GM12878 (cell line): ENCODE data around the gene TTC29. TPM values are rescaled to one million over a fixed set of nuclear protein-coding genes. Genes with fewer than 3 reads are reported as not detected.

Experiments used
- ATAC-seq: fragments of 200-7000 bp; cut with Tn5 transposase; 3 replicates; pipeline ENCODE4 v1.9.1; 2020; ENCODE audit warnings: mild to moderate bottlenecking, moderate library complexity
- BruUV-seq: library from RNA; stranded (reverse); fragments of 400-500 nt; replicated peaks from 2 replicates; lab custom pipeline; 2021; lab: Mats Ljungman, UMichigan
- CTCF ChIA-PET: fragments of 300-600 bp; sonication (Branson Sonifier 250); formaldehyde crosslinking; extraction: SDS; loops from one replicate; lab custom pipeline; 2021; ENCODE audit warnings: inconsistent platforms; lab: Yijun Ruan, JAX
- POLR2A ChIA-PET: fragments of 350-600 bp; formaldehyde crosslinking; extraction: SDS; loops from one replicate; lab custom pipeline; 2021; ENCODE audit warnings: inconsistent platforms; lab: Charles Lee
- RAD21 ChIA-PET: fragments of 300-600 bp; sonication (Branson Sonifier 250); formaldehyde crosslinking; loops from one replicate; lab custom pipeline; 2023; ENCODE audit warnings: antibody characterized with exemption; ENCODE audit not compliant: unreplicated experiment; lab: Charles Lee
- SMC1A ChIA-PET: fragments of 300-600 bp; sonication (Branson Sonifier 250); formaldehyde crosslinking; loops from one replicate; lab custom pipeline; 2023; ENCODE audit not compliant: unreplicated experiment, uncharacterized antibody; lab: Charles Lee
- DNase-seq: peaks from one replicate; pipeline ENCODE4 v3.0.0-alpha.2; 2011; ENCODE audit warnings: low read depth, low spot score
- FAIRE-seq: peaks from 3 replicates; lab custom pipeline; 2011; peaks lifted over from hg19 to GRCh38; lab: Jason Lieb, UNC
- H2AFZ ChIP-seq: 2 replicates; pipeline ENCODE4 v1.6.0; 2011; ENCODE audit warnings: low read depth, low read length, control low read depth; ENCODE audit not compliant: control insufficient read depth
- H3K27ac ChIP-seq: 2 replicates; pipeline ENCODE4 v1.5.1; 2011; ENCODE audit warnings: control low read depth; ENCODE audit not compliant: control insufficient read depth, insufficient read depth
- H3K27me3 ChIP-seq, 2 experiments: replicated peaks in 1 of 2; 2 replicates each; pipeline versions ENCODE4 v1.6.0 to v1.6.1; 2011; ENCODE audit warnings: low read length in 1 of 2; ENCODE audit not compliant: control insufficient read depth in 2 of 2, insufficient read depth in 2 of 2
- H3K36me3 ChIP-seq, 2 experiments: 2 replicates each; pipeline ENCODE4 v1.5.1; 2011; ENCODE audit warnings: low read length in 1 of 2; ENCODE audit not compliant: control insufficient read depth in 2 of 2, insufficient read depth in 2 of 2
- H3K4me1 ChIP-seq: 2 replicates; pipeline ENCODE4 v1.6.1; 2011; ENCODE audit warnings: mild to moderate bottlenecking, low read length, moderate library complexity, mixed read lengths; ENCODE audit not compliant: control insufficient read depth, insufficient read depth
- H3K4me2 ChIP-seq: 2 replicates; pipeline ENCODE4 v1.6.0; 2011; ENCODE audit warnings: control low read depth; ENCODE audit not compliant: control insufficient read depth, insufficient read depth
- H3K4me3 ChIP-seq: fragments of 200-600 bp; sonication (generic); 2 replicates; pipeline ENCODE4 v1.5.1; 2016
- H3K79me2 ChIP-seq: 2 replicates; pipeline ENCODE4 v1.6.0; 2011; ENCODE audit warnings: low read length; ENCODE audit not compliant: control insufficient read depth, insufficient read depth
- H3K9ac ChIP-seq: 2 replicates; pipeline ENCODE4 v1.8.0; 2011; ENCODE audit warnings: low read length, control low read depth, mixed read lengths; ENCODE audit not compliant: control insufficient read depth, insufficient read depth
- H3K9me3 ChIP-seq: replicated peaks from 3 replicates; pipeline ENCODE4 v1.5.1; 2011; ENCODE audit warnings: mild to moderate bottlenecking, low read length; ENCODE audit not compliant: control insufficient read depth, insufficient read depth
- H4K20me1 ChIP-seq: 2 replicates; pipeline ENCODE4 v1.6.0; 2011; ENCODE audit not compliant: control insufficient read depth, insufficient read depth
- CBX5 ChIP-seq: sonication (generic); IDR thresholded peaks from 2 replicates; pipeline ENCODE4 v1.6.1; 2016; ENCODE audit warnings: low read depth, moderate library complexity, mild to moderate bottlenecking, inconsistent platforms
- CHD1 ChIP-seq: IDR thresholded peaks from 2 replicates; pipeline ENCODE4 v1.6.1; 2012; ENCODE audit warnings: low read depth, low read length, improper control_type of control experiment
- IRF3 ChIP-seq: fragments of 450-650 bp; IDR thresholded peaks from 2 replicates; pipeline ENCODE4 v1.6.1; 2014; ENCODE audit warnings: mild to moderate bottlenecking
- JUND ChIP-seq: IDR thresholded peaks from 2 replicates; pipeline ENCODE4 v1.6.1; 2012; ENCODE audit warnings: low read depth, mild to moderate bottlenecking, low read length, improper control_type of control experiment, moderate library complexity
- MAX ChIP-seq: IDR thresholded peaks from 2 replicates; pipeline ENCODE4 v1.6.1; 2012; ENCODE audit warnings: low read depth, low read length, improper control_type of control experiment
- NRF1 ChIP-seq: conservative IDR thresholded peaks from 2 replicates; pipeline ENCODE4 v1.6.1; 2011; ENCODE audit warnings: mild to moderate bottlenecking, low read depth, low read length, improper control_type of control experiment
- SIN3A ChIP-seq: IDR thresholded peaks from 2 replicates; pipeline ENCODE4 v1.6.1; 2012; ENCODE audit warnings: low read depth, low read length, improper control_type of control experiment
- TCF12 ChIP-seq: IDR thresholded peaks from 2 replicates; pipeline ENCODE4 v1.6.1; 2011; ENCODE audit warnings: low read depth, mild to moderate bottlenecking, low read length
- ZNF24 ChIP-seq: fragments of 450-650 bp; IDR thresholded peaks from 2 replicates; pipeline ENCODE4 v1.6.1; 2017; ENCODE audit warnings: antibody characterized with exemption, mild to moderate bottlenecking
- ZNF622 ChIP-seq: fragments of 450-650 bp; IDR thresholded peaks from 2 replicates; pipeline ENCODE4 v1.6.1; 2017; ENCODE audit warnings: mild to moderate bottlenecking, inconsistent platforms
- WGBS: methylation state at CpG from one replicate; pipeline ENCODE4 v1.1.6; 2016; ENCODE audit warnings: low lambda C conversion rate; ENCODE audit not compliant: insufficient replicate concordance, insufficient coverage; ENCODE audit errors: missing lambda C conversion rate; 5-methylcytosine and 5-hydroxymethylcytosine counted together
- in situ Hi-C: fragments of 300-500 bp; cut with MboI; formaldehyde crosslinking; loops from 9 replicates; pipeline ENCODE4 v1.14.3; 2018; ENCODE audit warnings: mixed read lengths
- intact Hi-C: fragments of 100-400 bp; cut with micrococcal nuclease; formaldehyde crosslinking; loops from one replicate; pipeline ENCODE4 v1.14.2; 2022; ENCODE audit not compliant: unreplicated experiment
- polyA plus RNA-seq, 11 experiments: library from polyadenylated mRNA; depleted of rRNA in 4 of 11; unstranded in 6 of 11; stranded (reverse) in 5 of 11; fragments of >200 nt; fragmentation: Nextera tagmentation in 4 of 11; fragmentation: Illumina TruSeq in 1 of 11; extraction: Ambion mirVana in 4 of 11; extraction: Trizol in 1 of 11; gene quantifications; 1 replicate in 1 of 11; 2 replicates in 10 of 11; pipeline versions ENCODE4 v1.2.1 to v1.2.3, GENCODE V29; 2011 to 2016; ENCODE audit warnings: inconsistent platforms in 2 of 11, missing spikeins in 2 of 11, low read depth in 1 of 11
- total RNA-seq, 4 experiments: library from RNA; depleted of rRNA in 3 of 4; stranded (reverse); fragments of >200 nt in 3 of 4; fragmentation: Illumina TruSeq in 1 of 4; extraction: Trizol in 1 of 4; gene quantifications; 2 replicates each; pipeline versions ENCODE4 v1.2.1 to v1.2.3, GENCODE V29; 2013 to 2021
- TF ChIP-seq, protein P1 (sequence below): IDR thresholded peaks from 2 replicates; pipeline ENCODE4 v1.6.1; 2011; ENCODE audit warnings: borderline replicate concordance, low read depth, mild to moderate bottlenecking, moderate library complexity, low read length; ENCODE audit not compliant: insufficient read depth, poor library complexity, severe bottlenecking
- TF ChIP-seq, protein P2 (sequence below), 3 experiments: IDR thresholded peaks in 2 of 3; conservative IDR thresholded peaks in 1 of 3; 2 replicates each; pipeline ENCODE4 v1.5.1; 2011; ENCODE audit warnings: low read depth in 3 of 3, low read length in 3 of 3, mild to moderate bottlenecking in 3 of 3, control low read depth in 2 of 3, moderate library complexity in 2 of 3, inconsistent platforms in 1 of 3, mixed read lengths in 1 of 3; ENCODE audit not compliant: control insufficient read depth in 2 of 3, insufficient read depth in 1 of 3; ENCODE audit errors: extremely low read depth in 1 of 3
- TF ChIP-seq, protein P3 (sequence below): fragments of 450-650 bp; IDR thresholded peaks from 2 replicates; pipeline ENCODE4 v1.6.1; 2017; ENCODE audit warnings: mild to moderate bottlenecking, moderate library complexity
- TF ChIP-seq, protein P4 (sequence below): fragments of 450-650 bp; IDR thresholded peaks from 2 replicates; pipeline ENCODE4 v1.6.1; 2016; ENCODE audit warnings: mild to moderate bottlenecking

The TTC29 gene
- total and polyA plus RNA-seq, 10 of the 15 experiments (the other 5 are each of a cell fraction or from before 2014, with no cell fraction given): not detected

GRCh38 chr4:146915132-146915531 is 30.5 kb downstream of the TTC29 start:
- Histone ChIP-seq H3K9ac (no peak overlapping the region), H2AFZ (no peak overlapping the region), H3K4me3 (no peak overlapping the region), H3K9me3 (no peaks in the 10 kb centered on the region), H3K4me1 (no peaks in the 10 kb centered on the region), H3K36me3 (no peaks in the 10 kb centered on the region), H4K20me1 (no peaks in the 10 kb centered on the region), H3K27me3 (no peaks in the 10 kb centered on the region; a peak in 1 of 4 replicates), H3K27ac (no peak overlapping the region), H3K4me2 (no peak overlapping the region), H3K79me2 (no peaks in the 10 kb centered on the region)
- in situ Hi-C loops (loop anchor here (25.0 kb wide), 1 partner anchor 953 kb away; no protein-coding TSS in a partner anchor), intact Hi-C loops (loop anchor here (5.0 to 10.0 kb wide), 4 partner anchors 182 to 1298 kb away; partner anchors contain the start of gene MMAA)
- ChIA-PET SMC1A (interaction anchor here (0.8 to 3.4 kb wide), 4 partner anchors 22 to 640 kb away, joined by 3 to 25 read pairs (median 8); no protein-coding TSS in a partner anchor), CTCF (interaction anchor here (0.6 to 2.4 kb wide), 6 partner anchors 425 to 821 kb away, joined by 3 to 18 read pairs (median 7); no protein-coding TSS in a partner anchor), POLR2A (no interaction called here), RAD21 (interaction anchor here (1.0 kb wide), 1 partner anchor 572 kb away, joined by 4 read pairs; no protein-coding TSS in a partner anchor)
- no TSS peak for BruUV-seq
- FAIRE-seq (no peak), DNase-seq (no peak), ATAC-seq (no peak)
- 72% methylated on average over 1 of the region's 1 CpG for WGBS
- TF ChIP-seq JUND (no peak), TCF12 (no peak), IRF3 (no peak), MAX (no peak), CHD1 (no peak), NRF1 (no peak), CBX5 (no peak), SIN3A (no peak), ZNF24 (no peak), ZNF622 (no peak)
- TF ChIP-seq, protein P1, sequence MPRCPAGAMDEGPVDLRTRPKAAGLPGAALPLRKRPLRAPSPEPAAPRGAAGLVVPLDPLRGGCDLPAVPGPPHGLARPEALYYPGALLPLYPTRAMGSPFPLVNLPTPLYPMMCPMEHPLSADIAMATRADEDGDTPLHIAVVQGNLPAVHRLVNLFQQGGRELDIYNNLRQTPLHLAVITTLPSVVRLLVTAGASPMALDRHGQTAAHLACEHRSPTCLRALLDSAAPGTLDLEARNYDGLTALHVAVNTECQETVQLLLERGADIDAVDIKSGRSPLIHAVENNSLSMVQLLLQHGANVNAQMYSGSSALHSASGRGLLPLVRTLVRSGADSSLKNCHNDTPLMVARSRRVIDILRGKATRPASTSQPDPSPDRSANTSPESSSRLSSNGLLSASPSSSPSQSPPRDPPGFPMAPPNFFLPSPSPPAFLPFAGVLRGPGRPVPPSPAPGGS: no peak
- TF ChIP-seq, protein P2, sequence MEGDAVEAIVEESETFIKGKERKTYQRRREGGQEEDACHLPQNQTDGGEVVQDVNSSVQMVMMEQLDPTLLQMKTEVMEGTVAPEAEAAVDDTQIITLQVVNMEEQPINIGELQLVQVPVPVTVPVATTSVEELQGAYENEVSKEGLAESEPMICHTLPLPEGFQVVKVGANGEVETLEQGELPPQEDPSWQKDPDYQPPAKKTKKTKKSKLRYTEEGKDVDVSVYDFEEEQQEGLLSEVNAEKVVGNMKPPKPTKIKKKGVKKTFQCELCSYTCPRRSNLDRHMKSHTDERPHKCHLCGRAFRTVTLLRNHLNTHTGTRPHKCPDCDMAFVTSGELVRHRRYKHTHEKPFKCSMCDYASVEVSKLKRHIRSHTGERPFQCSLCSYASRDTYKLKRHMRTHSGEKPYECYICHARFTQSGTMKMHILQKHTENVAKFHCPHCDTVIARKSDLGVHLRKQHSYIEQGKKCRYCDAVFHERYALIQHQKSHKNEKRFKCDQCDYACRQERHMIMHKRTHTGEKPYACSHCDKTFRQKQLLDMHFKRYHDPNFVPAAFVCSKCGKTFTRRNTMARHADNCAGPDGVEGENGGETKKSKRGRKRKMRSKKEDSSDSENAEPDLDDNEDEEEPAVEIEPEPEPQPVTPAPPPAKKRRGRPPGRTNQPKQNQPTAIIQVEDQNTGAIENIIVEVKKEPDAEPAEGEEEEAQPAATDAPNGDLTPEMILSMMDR (IDR thresholded peaks at IDR 0.05 in 2 of 3, conservative IDR thresholded peaks at IDR 0.05 in 1 of 3; ENCODE audit: control insufficient read depth in 2 of 3, extremely low read depth in 1 of 3, insufficient read depth in 1 of 3, low read depth in 3 of 3, low read length in 3 of 3): no peak
- TF ChIP-seq, protein P3, sequence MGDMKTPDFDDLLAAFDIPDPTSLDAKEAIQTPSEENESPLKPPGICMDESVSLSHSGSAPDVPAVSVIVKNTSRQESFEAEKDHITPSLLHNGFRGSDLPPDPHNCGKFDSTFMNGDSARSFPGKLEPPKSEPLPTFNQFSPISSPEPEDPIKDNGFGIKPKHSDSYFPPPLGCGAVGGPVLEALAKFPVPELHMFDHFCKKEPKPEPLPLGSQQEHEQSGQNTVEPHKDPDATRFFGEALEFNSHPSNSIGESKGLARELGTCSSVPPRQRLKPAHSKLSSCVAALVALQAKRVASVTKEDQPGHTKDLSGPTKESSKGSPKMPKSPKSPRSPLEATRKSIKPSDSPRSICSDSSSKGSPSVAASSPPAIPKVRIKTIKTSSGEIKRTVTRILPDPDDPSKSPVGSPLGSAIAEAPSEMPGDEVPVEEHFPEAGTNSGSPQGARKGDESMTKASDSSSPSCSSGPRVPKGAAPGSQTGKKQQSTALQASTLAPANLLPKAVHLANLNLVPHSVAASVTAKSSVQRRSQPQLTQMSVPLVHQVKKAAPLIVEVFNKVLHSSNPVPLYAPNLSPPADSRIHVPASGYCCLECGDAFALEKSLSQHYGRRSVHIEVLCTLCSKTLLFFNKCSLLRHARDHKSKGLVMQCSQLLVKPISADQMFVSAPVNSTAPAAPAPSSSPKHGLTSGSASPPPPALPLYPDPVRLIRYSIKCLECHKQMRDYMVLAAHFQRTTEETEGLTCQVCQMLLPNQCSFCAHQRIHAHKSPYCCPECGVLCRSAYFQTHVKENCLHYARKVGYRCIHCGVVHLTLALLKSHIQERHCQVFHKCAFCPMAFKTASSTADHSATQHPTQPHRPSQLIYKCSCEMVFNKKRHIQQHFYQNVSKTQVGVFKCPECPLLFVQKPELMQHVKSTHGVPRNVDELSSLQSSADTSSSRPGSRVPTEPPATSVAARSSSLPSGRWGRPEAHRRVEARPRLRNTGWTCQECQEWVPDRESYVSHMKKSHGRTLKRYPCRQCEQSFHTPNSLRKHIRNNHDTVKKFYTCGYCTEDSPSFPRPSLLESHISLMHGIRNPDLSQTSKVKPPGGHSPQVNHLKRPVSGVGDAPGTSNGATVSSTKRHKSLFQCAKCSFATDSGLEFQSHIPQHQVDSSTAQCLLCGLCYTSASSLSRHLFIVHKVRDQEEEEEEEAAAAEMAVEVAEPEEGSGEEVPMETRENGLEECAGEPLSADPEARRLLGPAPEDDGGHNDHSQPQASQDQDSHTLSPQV: no peak
- TF ChIP-seq, protein P4, sequence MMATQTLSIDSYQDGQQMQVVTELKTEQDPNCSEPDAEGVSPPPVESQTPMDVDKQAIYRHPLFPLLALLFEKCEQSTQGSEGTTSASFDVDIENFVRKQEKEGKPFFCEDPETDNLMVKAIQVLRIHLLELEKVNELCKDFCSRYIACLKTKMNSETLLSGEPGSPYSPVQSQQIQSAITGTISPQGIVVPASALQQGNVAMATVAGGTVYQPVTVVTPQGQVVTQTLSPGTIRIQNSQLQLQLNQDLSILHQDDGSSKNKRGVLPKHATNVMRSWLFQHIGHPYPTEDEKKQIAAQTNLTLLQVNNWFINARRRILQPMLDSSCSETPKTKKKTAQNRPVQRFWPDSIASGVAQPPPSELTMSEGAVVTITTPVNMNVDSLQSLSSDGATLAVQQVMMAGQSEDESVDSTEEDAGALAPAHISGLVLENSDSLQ: no peak
